ENCODE results near the gene NKAIN4. TPM values are rescaled to one million over a fixed set of nuclear protein-coding genes. Genes with fewer than 3 reads are reported as not detected.

NKAIN4 gene
- total and polyA plus RNA-seq, 7 experiments from 2014 or later: not detected

- DNase-seq (no peak), ATAC-seq (no peak)
- peaks cover 0 to 2% (median 0%) of the 10 kb centered on the region in 11 donors for H3K9me3 Mint-ChIP-seq
- H3K4me3 Mint-ChIP-seq: no peak overlapping the region
- ChIA-PET CTCF (no interaction called here), POLR2A (no interaction called here)
- peaks cover 19 to 46% (median 27%) of the 10 kb centered on the region in 5 donors for H3K27me3 Mint-ChIP-seq
- Histone ChIP-seq H3K4me3 (ENCODE audit: low read length) (no peak overlapping the region), H3K27me3 (ENCODE audit: control insufficient read depth in 2 of 2, insufficient read depth in 2 of 2, low read length in 2 of 2) (no peaks in the 10 kb centered on the region), H3K36me3 (ENCODE audit: control insufficient read depth in 2 of 3, insufficient read depth in 3 of 3, low read length in 3 of 3) (no peaks in the 10 kb centered on the region), H3K27ac (ENCODE audit: low read depth, low read length) (no peak overlapping the region), H3K9me3 (ENCODE audit: control insufficient read depth in 2 of 3, low read length in 3 of 3) (no peaks in the 10 kb centered on the region), H3K4me1 (ENCODE audit: control insufficient read depth in 2 of 2, insufficient read depth in 2 of 2, low read length in 2 of 2) (no peaks in the 10 kb centered on the region)
- no peak overlapping the region for H3K27ac Mint-ChIP-seq
- H3K36me3 Mint-ChIP-seq: no peaks in the 10 kb centered on the region
- H3K4me1 Mint-ChIP-seq: peaks cover 0 to 3% (median 2%) of the 10 kb centered on the region in 7 donors
- intact Hi-C loops (cut with micrococcal nuclease): no loop called here
Measured at GRCh38 chr20:63247671-63248228, 6.5 kb downstream of the NKAIN4 start.

- no peaks in the 10 kb centered on the region for H3K9me3 ChIP-seq (ENCODE audit: control insufficient read depth in 2 of 3, low read length in 3 of 3)
- ATAC-seq: no peak
- ChIA-PET POLR2A (no interaction called here), CTCF (no interaction called here)
- H3K27me3 ChIP-seq (ENCODE audit: control insufficient read depth in 2 of 2, insufficient read depth in 2 of 2, low read length in 2 of 2): no peaks in the 10 kb centered on the region
- H3K36me3 ChIP-seq (ENCODE audit: control insufficient read depth in 2 of 3, insufficient read depth in 3 of 3, low read length in 3 of 3): no peaks in the 10 kb centered on the region
- Mint-ChIP-seq H3K36me3 (no peaks in the 10 kb centered on the region), H3K27ac (no peak overlapping the region), H3K9me3 (peaks cover 0 to 2% (median 0%) of the 10 kb centered on the region in 11 donors), H3K27me3 (peaks cover 11 to 35% (median 22%) of the 10 kb centered on the region in 5 donors), H3K4me1 (no peaks in the 10 kb centered on the region), H3K4me3 (no peak overlapping the region)
- intact Hi-C loops (cut with micrococcal nuclease): no loop called here
- no peak overlapping the region for H3K27ac ChIP-seq (ENCODE audit: low read depth, low read length)
- H3K4me1 ChIP-seq (ENCODE audit: control insufficient read depth in 2 of 2, insufficient read depth in 2 of 2, low read length in 2 of 2): no peaks in the 10 kb centered on the region
- no peak overlapping the region for H3K4me3 ChIP-seq (ENCODE audit: low read length)
- DNase-seq: no peak
Measured at GRCh38 chr20:63246490-63247288, 7.6 kb downstream of the NKAIN4 start.

GRCh38 chr20:63244468-63244867 is 9.8 kb downstream of the NKAIN4 start:
- Histone ChIP-seq H3K27ac (ENCODE audit: low read depth, low read length) (no peak overlapping the region), H3K9me3 (ENCODE audit: control insufficient read depth in 2 of 3, low read length in 3 of 3) (no peaks in the 10 kb centered on the region), H3K4me3 (ENCODE audit: low read length) (no peak overlapping the region), H3K4me1 (ENCODE audit: control insufficient read depth in 2 of 2, insufficient read depth in 2 of 2, low read length in 2 of 2) (no peaks in the 10 kb centered on the region), H3K36me3 (ENCODE audit: control insufficient read depth in 2 of 3, insufficient read depth in 3 of 3, low read length in 3 of 3) (no peaks in the 10 kb centered on the region), H3K27me3 (ENCODE audit: control insufficient read depth in 2 of 2, insufficient read depth in 2 of 2, low read length in 2 of 2) (no peaks in the 10 kb centered on the region)
- ChIA-PET POLR2A (no interaction called here), CTCF (interaction anchor here (1.2 kb wide), 1 partner anchor 21 kb away, joined by 3 read pairs; no protein-coding TSS in a partner anchor)
- H3K27ac Mint-ChIP-seq: no peak overlapping the region
- no peaks in the 10 kb centered on the region for H3K9me3 Mint-ChIP-seq
- no peaks in the 10 kb centered on the region for H3K36me3 Mint-ChIP-seq
- H3K4me3 Mint-ChIP-seq: no peak overlapping the region
- peaks cover 8 to 26% (median 11%) of the 10 kb centered on the region in 5 donors for H3K27me3 Mint-ChIP-seq
- intact Hi-C loops (cut with micrococcal nuclease): no loop called here
- ATAC-seq (no peak), DNase-seq (no peak)
- H3K4me1 Mint-ChIP-seq: no peaks in the 10 kb centered on the region

GRCh38 chr20:63243604-63244247 is 10.5 kb downstream of the NKAIN4 start:
- no peak overlapping the region for H3K4me3 ChIP-seq (ENCODE audit: low read length)
- H3K27me3 ChIP-seq (ENCODE audit: control insufficient read depth in 2 of 2, insufficient read depth in 2 of 2, low read length in 2 of 2): no peaks in the 10 kb centered on the region
- CTCF ChIA-PET: no interaction called here
- no peak overlapping the region for H3K4me3 Mint-ChIP-seq
- intact Hi-C loops (cut with micrococcal nuclease): no loop called here
- H3K27me3 Mint-ChIP-seq: peaks cover 4 to 19% (median 9%) of the 10 kb centered on the region in 5 donors
- H3K4me1 ChIP-seq (ENCODE audit: control insufficient read depth in 2 of 2, insufficient read depth in 2 of 2, low read length in 2 of 2): no peaks in the 10 kb centered on the region
- no peak overlapping the region for H3K27ac Mint-ChIP-seq
- no peak for DNase-seq
- H3K9me3 ChIP-seq (ENCODE audit: control insufficient read depth in 2 of 3, low read length in 3 of 3): no peaks in the 10 kb centered on the region
- H3K36me3 Mint-ChIP-seq: no peaks in the 10 kb centered on the region
- POLR2A ChIA-PET: no interaction called here
- no peaks in the 10 kb centered on the region for H3K9me3 Mint-ChIP-seq
- no peaks in the 10 kb centered on the region for H3K36me3 ChIP-seq (ENCODE audit: control insufficient read depth in 2 of 3, insufficient read depth in 3 of 3, low read length in 3 of 3)
- ATAC-seq: no peak
- H3K27ac ChIP-seq (ENCODE audit: low read depth, low read length): no peak overlapping the region
- no peaks in the 10 kb centered on the region for H3K4me1 Mint-ChIP-seq

- Mint-ChIP-seq H3K27me3 (peaks cover 0 to 14% (median 5%) of the 10 kb centered on the region in 5 donors), H3K36me3 (no peaks in the 10 kb centered on the region), H3K4me3 (no peak overlapping the region), H3K9me3 (no peaks in the 10 kb centered on the region), H3K27ac (peak overlapping the region in 1 of 9 donors; percentile 18), H3K4me1 (no peaks in the 10 kb centered on the region)
- no peaks in the 10 kb centered on the region for H3K4me1 ChIP-seq (ENCODE audit: control insufficient read depth in 2 of 2, insufficient read depth in 2 of 2, low read length in 2 of 2)
- no peaks in the 10 kb centered on the region for H3K27me3 ChIP-seq (ENCODE audit: control insufficient read depth in 2 of 2, insufficient read depth in 2 of 2, low read length in 2 of 2)
- no peak overlapping the region for H3K4me3 ChIP-seq (ENCODE audit: low read length)
- intact Hi-C loops (cut with micrococcal nuclease): no loop called here
- ChIA-PET CTCF (no interaction called here), POLR2A (no interaction called here)
- H3K9me3 ChIP-seq (ENCODE audit: control insufficient read depth in 2 of 3, low read length in 3 of 3): no peaks in the 10 kb centered on the region
- no peaks in the 10 kb centered on the region for H3K36me3 ChIP-seq (ENCODE audit: control insufficient read depth in 2 of 3, insufficient read depth in 3 of 3, low read length in 3 of 3)
- DNase-seq (no peak), ATAC-seq (no peak)
- H3K27ac ChIP-seq (ENCODE audit: low read depth, low read length): no peak overlapping the region
Measured at GRCh38 chr20:63242736-63243135, 11.5 kb downstream of the NKAIN4 start.

GRCh38 chr20:63241272-63241671 is 13.0 kb downstream of the NKAIN4 start:
- Mint-ChIP-seq H3K9me3 (no peaks in the 10 kb centered on the region), H3K4me3 (no peak overlapping the region), H3K36me3 (no peaks in the 10 kb centered on the region), H3K27ac (no peak overlapping the region), H3K27me3 (peaks cover 0 to 14% (median 5%) of the 10 kb centered on the region in 5 donors), H3K4me1 (no peaks in the 10 kb centered on the region)
- no peak overlapping the region for H3K27ac ChIP-seq (ENCODE audit: low read depth, low read length)
- no peaks in the 10 kb centered on the region for H3K27me3 ChIP-seq (ENCODE audit: control insufficient read depth in 2 of 2, insufficient read depth in 2 of 2, low read length in 2 of 2)
- CTCF ChIA-PET: interaction anchor here (0.6 kb wide), 1 partner anchor 287 kb away, joined by 4 read pairs; no protein-coding TSS in a partner anchor
- H3K9me3 ChIP-seq (ENCODE audit: control insufficient read depth in 2 of 3, low read length in 3 of 3): no peaks in the 10 kb centered on the region
- intact Hi-C loops (cut with micrococcal nuclease): no loop called here
- H3K4me1 ChIP-seq (ENCODE audit: control insufficient read depth in 2 of 2, insufficient read depth in 2 of 2, low read length in 2 of 2): no peaks in the 10 kb centered on the region
- H3K36me3 ChIP-seq (ENCODE audit: control insufficient read depth in 2 of 3, insufficient read depth in 3 of 3, low read length in 3 of 3): no peaks in the 10 kb centered on the region
- DNase-seq (no peak), ATAC-seq (no peak)
- no peak overlapping the region for H3K4me3 ChIP-seq (ENCODE audit: low read length)
- POLR2A ChIA-PET: no interaction called here
